Caco-2 (cell line): ENCODE data around the gene PITHD1. TPM values are rescaled to one million over a fixed set of nuclear protein-coding genes. Genes with fewer than 3 reads are reported as not detected.

ENCODE experiments used
- BruUV-seq: library from RNA; stranded (reverse); fragments of 400-500 nt; replicated peaks from 2 replicates; lab custom pipeline; 2021; lab: Mats Ljungman, UMichigan
- CTCF ChIA-PET: fragments of 300-600 bp; sonication (Branson Sonifier 250); formaldehyde crosslinking; loops from one replicate; lab custom pipeline; 2022; ENCODE audit warnings: antibody characterized with exemption; lab: Charles Lee
- POLR2A ChIA-PET: fragments of 300-600 bp; sonication (Branson Sonifier 250); formaldehyde crosslinking; loops from one replicate; lab custom pipeline; 2022; ENCODE audit warnings: antibody characterized with exemption; lab: Charles Lee
- DNase-seq, 2 experiments: peaks; one replicate each; pipeline versions ENCODE4 v3.0.0 to v3.0.0-alpha.2; 2020 to 2022
- H3K27me3 ChIP-seq: replicated peaks from 2 replicates; pipeline ENCODE4 v1.6.0; 2011; ENCODE audit warnings: low read length; ENCODE audit not compliant: control insufficient read depth, insufficient read depth
- H3K36me3 ChIP-seq: 2 replicates; pipeline ENCODE4 v1.5.1; 2011; ENCODE audit warnings: low read length; ENCODE audit not compliant: control insufficient read depth, insufficient read depth
- H3K4me1 ChIP-seq: fragments of 250-450 bp; sonication (Bioruptor Pico); 2 replicates; pipeline ENCODE4 v1.5.1; 2020; ENCODE audit warnings: mild to moderate bottlenecking
- H3K4me3 ChIP-seq: 2 replicates; pipeline ENCODE4 v1.5.1; 2011; ENCODE audit warnings: low read depth, mild to moderate bottlenecking, control low read depth, low read length
- H3K9me3 ChIP-seq: fragments of 250-450 bp; sonication (Bioruptor Pico); 2 replicates; pipeline ENCODE4 v1.5.1; 2020; ENCODE audit warnings: mild to moderate bottlenecking, moderate library complexity
- H3K27ac Mint-ChIP-seq: one replicate; pipeline ENCODE4 v1.8.0; 2022; ENCODE audit warnings: mixed read lengths; ENCODE audit not compliant: unreplicated experiment
- H3K27me3 Mint-ChIP-seq: one replicate; pipeline ENCODE4 v1.8.0; 2022; ENCODE audit warnings: mixed read lengths; ENCODE audit not compliant: insufficient read depth, unreplicated experiment
- H3K36me3 Mint-ChIP-seq: one replicate; pipeline ENCODE4 v1.8.0; 2022; ENCODE audit warnings: mild to moderate bottlenecking, mixed read lengths; ENCODE audit not compliant: insufficient read depth, unreplicated experiment
- H3K4me1 Mint-ChIP-seq: one replicate; pipeline ENCODE4 v1.8.0; 2022; ENCODE audit warnings: low read depth, mixed read lengths; ENCODE audit not compliant: unreplicated experiment
- H3K4me3 Mint-ChIP-seq: one replicate; pipeline ENCODE4 v1.8.0; 2022; ENCODE audit warnings: mild to moderate bottlenecking, moderate library complexity, mixed read lengths; ENCODE audit not compliant: unreplicated experiment
- H3K9me3 Mint-ChIP-seq: one replicate; pipeline ENCODE4 v1.8.0; 2022; ENCODE audit warnings: mixed read lengths; ENCODE audit not compliant: unreplicated experiment
- intact Hi-C: fragments of 100-400 bp; cut with micrococcal nuclease; formaldehyde crosslinking; loops from one replicate; pipeline ENCODE4 v1.10.0; 2022; ENCODE audit not compliant: unreplicated experiment
- total RNA-seq: library from RNA; stranded (reverse); gene quantifications from 2 replicates; pipeline ENCODE4 v1.2.3, GENCODE V29; 2022
- TF ChIP-seq, protein P1 (sequence below), 2 experiments: fragments of 200-600 bp in 1 of 2; IDR thresholded peaks; 1 replicate in 1 of 2; 2 replicates in 1 of 2; pipeline versions ENCODE4 v1.5.1 to v1.8.0; 2011 to 2022; ENCODE audit warnings: antibody characterized with exemption in 1 of 2, control low read depth in 1 of 2, inconsistent platforms in 1 of 2, low read depth in 1 of 2, low read length in 1 of 2, mild to moderate bottlenecking in 1 of 2, moderate library complexity in 1 of 2; ENCODE audit not compliant: insufficient read depth in 1 of 2, severe bottlenecking in 1 of 2, unreplicated experiment in 1 of 2

Gene PITHD1
- total RNA-seq, 1 experiment from 2014 or later, result 47.8 TPM

DNA sequence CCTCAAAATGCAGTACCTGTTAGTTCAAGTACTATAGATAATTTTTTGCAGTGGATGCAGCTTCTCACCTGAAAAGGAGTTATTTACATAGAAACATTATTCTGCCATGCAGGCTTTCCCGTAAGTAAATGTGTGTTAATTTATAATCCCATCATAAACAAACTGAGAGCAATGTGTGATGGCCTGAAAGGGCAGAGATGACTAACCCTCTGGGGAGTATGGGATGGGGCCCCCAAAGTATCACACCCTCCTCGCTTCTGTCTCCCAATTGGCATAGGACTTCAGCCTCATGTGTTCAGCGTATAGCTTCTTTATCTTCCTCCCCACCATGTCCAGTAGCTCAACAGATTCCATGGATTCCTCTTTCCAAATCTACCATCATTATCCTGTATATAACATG lies 39.4 kb downstream of the PITHD1 start:
- no peaks in the 10 kb centered on the region for H3K9me3 ChIP-seq
- Mint-ChIP-seq H3K36me3 (no peaks in the 10 kb centered on the region), H3K27ac (no peak overlapping the region), H3K9me3 (no peaks in the 10 kb centered on the region), H3K4me1 (no peaks in the 10 kb centered on the region), H3K27me3 (no peaks in the 10 kb centered on the region), H3K4me3 (no peak overlapping the region)
- no peaks in the 10 kb centered on the region for H3K27me3 ChIP-seq
- POLR2A ChIA-PET, result interaction anchor here (0.5 kb wide), 1 partner anchor 16 kb away, joined by 3 read pairs; no protein-coding TSS in a partner anchor
- intact Hi-C loops, result no loop called here
- no peaks in the 10 kb centered on the region; the same call in 1 of the 2 replicates for H3K36me3 ChIP-seq
- BruUV-seq, result no TSS peak
- DNase-seq, result no peak
- H3K4me1 ChIP-seq, result no peaks in the 10 kb centered on the region
- CTCF ChIA-PET, result interaction anchor here (0.7 kb wide), 1 partner anchor 382 kb away, joined by 4 read pairs; no protein-coding TSS in a partner anchor
- TF ChIP-seq, protein P1, sequence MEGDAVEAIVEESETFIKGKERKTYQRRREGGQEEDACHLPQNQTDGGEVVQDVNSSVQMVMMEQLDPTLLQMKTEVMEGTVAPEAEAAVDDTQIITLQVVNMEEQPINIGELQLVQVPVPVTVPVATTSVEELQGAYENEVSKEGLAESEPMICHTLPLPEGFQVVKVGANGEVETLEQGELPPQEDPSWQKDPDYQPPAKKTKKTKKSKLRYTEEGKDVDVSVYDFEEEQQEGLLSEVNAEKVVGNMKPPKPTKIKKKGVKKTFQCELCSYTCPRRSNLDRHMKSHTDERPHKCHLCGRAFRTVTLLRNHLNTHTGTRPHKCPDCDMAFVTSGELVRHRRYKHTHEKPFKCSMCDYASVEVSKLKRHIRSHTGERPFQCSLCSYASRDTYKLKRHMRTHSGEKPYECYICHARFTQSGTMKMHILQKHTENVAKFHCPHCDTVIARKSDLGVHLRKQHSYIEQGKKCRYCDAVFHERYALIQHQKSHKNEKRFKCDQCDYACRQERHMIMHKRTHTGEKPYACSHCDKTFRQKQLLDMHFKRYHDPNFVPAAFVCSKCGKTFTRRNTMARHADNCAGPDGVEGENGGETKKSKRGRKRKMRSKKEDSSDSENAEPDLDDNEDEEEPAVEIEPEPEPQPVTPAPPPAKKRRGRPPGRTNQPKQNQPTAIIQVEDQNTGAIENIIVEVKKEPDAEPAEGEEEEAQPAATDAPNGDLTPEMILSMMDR (IDR thresholded peaks at IDR 0.05; ENCODE audit: insufficient read depth in 1 of 2, low read depth in 1 of 2, low read length in 1 of 2, severe bottlenecking in 1 of 2, unreplicated experiment in 1 of 2), result no peak
- no peak overlapping the region for H3K4me3 ChIP-seq

- Mint-ChIP-seq H3K36me3 (peaks cover 6% of the 10 kb centered on the region), H3K4me1 (no peaks in the 10 kb centered on the region), H3K27ac (no peak overlapping the region), H3K27me3 (no peaks in the 10 kb centered on the region), H3K4me3 (peak overlapping the region; percentile 85), H3K9me3 (no peaks in the 10 kb centered on the region)
- Histone ChIP-seq H3K9me3 (no peaks in the 10 kb centered on the region), H3K36me3 (no peaks in the 10 kb centered on the region), H3K27me3 (no peaks in the 10 kb centered on the region), H3K4me1 (no peaks in the 10 kb centered on the region), H3K4me3 (no peak overlapping the region)
- no TSS peak for BruUV-seq
- TF ChIP-seq, protein P1 (IDR thresholded peaks at IDR 0.05; ENCODE audit: insufficient read depth in 1 of 2, low read depth in 1 of 2, low read length in 1 of 2, severe bottlenecking in 1 of 2, unreplicated experiment in 1 of 2), result no peak
- DNase-seq, result no peak
- intact Hi-C loops, result no loop called here
- ChIA-PET CTCF (no interaction called here), POLR2A (no interaction called here)
These were observed 45.5 kb downstream of the PITHD1 start for GRCh38 chr1:23823767-23824166.

DNA sequence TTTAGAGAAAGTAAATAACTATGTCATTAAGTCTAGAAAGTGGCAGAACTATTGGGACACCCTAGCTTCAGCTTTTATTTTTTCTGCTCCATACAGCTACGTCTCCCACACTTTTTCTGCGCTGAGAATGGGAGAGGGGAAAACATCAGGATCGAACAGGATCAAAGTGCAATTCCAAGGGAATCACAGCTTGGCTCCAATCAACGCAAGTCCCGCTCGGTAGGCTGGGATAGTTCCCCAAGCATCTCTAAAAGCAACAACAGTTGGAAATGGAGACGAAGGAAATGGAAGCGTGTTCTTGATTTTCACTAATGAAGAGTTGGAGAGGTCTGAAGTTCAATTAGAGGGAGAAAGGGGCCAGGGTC lies 46.5 kb downstream of the PITHD1 start:
- ChIA-PET POLR2A (interaction anchor here (0.5 to 1.3 kb wide), 3 partner anchors 25 to 102 kb away, joined by 3 to 5 read pairs (median 5); partner anchors contain the start of genes GALE and PITHD1), CTCF (interaction anchor here (0.5 to 0.6 kb wide), 3 partner anchors 24 to 321 kb away, joined by 3 to 4 read pairs (median 3); partner anchors contain the start of gene GALE)
- Mint-ChIP-seq H3K27ac (peak overlapping the region; percentile 88), H3K36me3 (peaks cover 6% of the 10 kb centered on the region), H3K9me3 (no peaks in the 10 kb centered on the region), H3K4me1 (no peaks in the 10 kb centered on the region), H3K4me3 (peak overlapping the region; percentile 85), H3K27me3 (no peaks in the 10 kb centered on the region)
- Histone ChIP-seq H3K36me3 (no peaks in the 10 kb centered on the region), H3K4me3 (peak overlapping the region; percentile 76), H3K27me3 (no peaks in the 10 kb centered on the region), H3K9me3 (no peaks in the 10 kb centered on the region), H3K4me1 (no peaks in the 10 kb centered on the region)
- no peak for DNase-seq
- TF ChIP-seq, protein P1 (IDR thresholded peaks at IDR 0.05; ENCODE audit: insufficient read depth in 1 of 2, low read depth in 1 of 2, low read length in 1 of 2, severe bottlenecking in 1 of 2, unreplicated experiment in 1 of 2), result no peak
- TSS peak; percentile 82 for BruUV-seq
- intact Hi-C loops, result loop anchor here (1.0 kb wide), 1 partner anchor 15 kb away; no protein-coding TSS in a partner anchor
